Caki2 (cell line): ENCODE results near the gene CSTF1. TPM values are rescaled to one million over a fixed set of nuclear protein-coding genes. Genes with fewer than 3 reads are reported as not detected.
A peak's percentile ranks its signal among the peaks of the same experiment; 100 is the strongest.

Experiments
- DNase-seq: peaks from one replicate; pipeline ENCODE4 v3.0.0-alpha.2; 2015; ENCODE audit warnings: low read depth
- in situ Hi-C: cut with HindIII; loops from 2 replicates; pipeline ENCODE4 v1.10.0; 2016; ENCODE audit warnings: low sequenced_read_pairs, low pct_unique_long_range_greater_than_20kb, mixed read lengths
- total RNA-seq: library from RNA; depleted of rRNA; stranded (reverse); fragments of >200 nt; shearing (Covaris generic); gene quantifications from 2 replicates; pipeline ENCODE4 v1.2.3, GENCODE V29; 2014; ENCODE audit warnings: low replicate concordance

Gene CSTF1
- total RNA-seq, 1 experiment from 2014 or later, result 61.1 TPM

GRCh38 chr20:56420940-56421688 is 28.7 kb downstream of the CSTF1 start:
- DNase-seq, result no peak
- in situ Hi-C loops, result no loop called here

- in situ Hi-C loops, result no loop called here
- DNase-seq, result peak; percentile 78
Observed at GRCh38 chr20:56422076-56422823, 29.8 kb downstream of the CSTF1 start.

GRCh38 chr20:56422824-56423189 is 30.4 kb downstream of the CSTF1 start:
- no peak for DNase-seq
- in situ Hi-C loops, result no loop called here

GRCh38 chr20:56423211-56423610 is 30.8 kb downstream of the CSTF1 start:
- in situ Hi-C loops, result no loop called here
- DNase-seq, result no peak

GRCh38 chr20:56423886-56424285 is 31.4 kb downstream of the CSTF1 start:
- no peak for DNase-seq
- in situ Hi-C loops, result no loop called here

GRCh38 chr20:56424931-56425330 is 32.5 kb downstream of the CSTF1 start:
- in situ Hi-C loops, result no loop called here
- DNase-seq, result no peak

GRCh38 chr20:56426026-56426425 is 33.6 kb downstream of the CSTF1 start:
- no peak for DNase-seq
- in situ Hi-C loops, result no loop called here

GRCh38 chr20:56426926-56427325 is 34.5 kb downstream of the CSTF1 start:
- DNase-seq, result no peak

GRCh38 chr20:56427797-56428196 is 35.4 kb downstream of the CSTF1 start:
- in situ Hi-C loops, result no loop called here
- no peak for DNase-seq

More at GRCh38 chr20:56426926-56427325, 34.5 kb downstream of the CSTF1 start:
- in situ Hi-C loops, result no loop called here

- no peak for DNase-seq
- in situ Hi-C loops, result no loop called here
Observed at GRCh38 chr20:56428410-56428809, 36.0 kb downstream of the CSTF1 start.

- peak; percentile 21 for DNase-seq
- in situ Hi-C loops, result no loop called here
Observed at GRCh38 chr20:56428881-56429280, 36.4 kb downstream of the CSTF1 start.

GRCh38 chr20:56429502-56429901 is 37.1 kb downstream of the CSTF1 start:
- in situ Hi-C loops, result no loop called here

GRCh38 chr20:56429941-56430340 is 37.5 kb downstream of the CSTF1 start:
- no peak for DNase-seq
- in situ Hi-C loops, result no loop called here

More at GRCh38 chr20:56429502-56429901, 37.1 kb downstream of the CSTF1 start:
- DNase-seq, result no peak

GRCh38 chr20:56430461-56430860 is 38.0 kb downstream of the CSTF1 start:
- DNase-seq, result no peak

GRCh38 chr20:56430957-56431356 is 38.5 kb downstream of the CSTF1 start:
- in situ Hi-C loops, result no loop called here

More at GRCh38 chr20:56430461-56430860, 38.0 kb downstream of the CSTF1 start:
- in situ Hi-C loops, result no loop called here

GRCh38 chr20:56431471-56431870 is 39.0 kb downstream of the CSTF1 start:
- DNase-seq, result no peak
- in situ Hi-C loops, result no loop called here

More at GRCh38 chr20:56430957-56431356, 38.5 kb downstream of the CSTF1 start:
- DNase-seq, result no peak

- in situ Hi-C loops, result no loop called here
- no peak for DNase-seq
Observed at GRCh38 chr20:56433221-56433879, 40.9 kb downstream of the CSTF1 start.

GRCh38 chr20:56433880-56434255 is 41.4 kb downstream of the CSTF1 start:
- in situ Hi-C loops, result no loop called here

More at GRCh38 chr20:56433880-56434255, 41.4 kb downstream of the CSTF1 start:
- no peak for DNase-seq
